Endodermal cell (in vitro differentiated cells): ENCODE measurements around the gene PTPRM. TPM values are rescaled to one million over a fixed set of nuclear protein-coding genes. Genes with fewer than 3 reads are reported as not detected.

Experiments used
- DNase-seq: peaks from one replicate; pipeline ENCODE4 v3.0.0-alpha.2; 2017
- H3K27ac ChIP-seq: 2 replicates; pipeline ENCODE4 v1.5.1; 2013; ENCODE audit warnings: mild to moderate bottlenecking, low read depth, low read length, moderate library complexity
- H3K27me3 ChIP-seq: 2 replicates; pipeline ENCODE4 v1.6.1; 2013; ENCODE audit warnings: mild to moderate bottlenecking, low read length, moderate library complexity; ENCODE audit not compliant: insufficient read depth, control insufficient read depth, poor library complexity, severe bottlenecking
- H3K36me3 ChIP-seq: 2 replicates; pipeline ENCODE4 v1.7.0; 2013; ENCODE audit warnings: mild to moderate bottlenecking, low read length, moderate library complexity; ENCODE audit not compliant: control insufficient read depth, insufficient read depth
- H3K4me1 ChIP-seq: one replicate; pipeline ENCODE4 v1.7.0; 2013; ENCODE audit warnings: low read length; ENCODE audit not compliant: control insufficient read depth, insufficient read depth
- H3K4me3 ChIP-seq: 2 replicates; pipeline ENCODE4 v1.5.1; 2013; ENCODE audit warnings: mild to moderate bottlenecking, low read length, moderate library complexity
- H3K9ac ChIP-seq: 2 replicates; pipeline ENCODE4 v1.6.1; 2013; ENCODE audit warnings: mild to moderate bottlenecking, low read length, moderate library complexity; ENCODE audit not compliant: poor library complexity, severe bottlenecking; ENCODE audit errors: extremely low read depth
- H3K9me3 ChIP-seq: 2 replicates; pipeline ENCODE4 v1.6.1; 2013; ENCODE audit warnings: mild to moderate bottlenecking, low read length, moderate library complexity; ENCODE audit not compliant: control insufficient read depth
- H3K27ac Mint-ChIP-seq: 2 replicates; pipeline ENCODE4 v1.8.0; 2020; ENCODE audit warnings: mixed read lengths
- H3K27me3 Mint-ChIP-seq: 2 replicates; pipeline ENCODE4 v1.8.0; 2021; ENCODE audit warnings: mild to moderate bottlenecking, mixed read lengths; ENCODE audit not compliant: insufficient read depth
- H3K36me3 Mint-ChIP-seq: 2 replicates; pipeline ENCODE4 v1.8.0; 2020; ENCODE audit warnings: low read depth, mixed read lengths
- H3K4me1 Mint-ChIP-seq: 2 replicates; pipeline ENCODE4 v1.8.0; 2020; ENCODE audit warnings: mixed read lengths
- H3K4me3 Mint-ChIP-seq: 2 replicates; pipeline ENCODE4 v1.8.0; 2020; ENCODE audit warnings: mild to moderate bottlenecking, moderate library complexity, mixed read lengths
- H3K9me3 Mint-ChIP-seq: 2 replicates; pipeline ENCODE4 v1.8.0; 2020; ENCODE audit warnings: mild to moderate bottlenecking, mixed read lengths
- CTCF ChIP-seq: fragments of 200-600 bp; sonication (generic); conservative IDR thresholded peaks from 2 replicates; pipeline ENCODE4 v1.5.0; 2021; ENCODE audit warnings: antibody characterized with exemption, mild to moderate bottlenecking
- WGBS, 2 experiments: methylation state at CpG; one replicate each; pipeline versions ENCODE4 v1.1.5 to v1.1.7; 2013; ENCODE audit warnings: missing lambda C conversion rate in 2 of 2, mixed read lengths in 1 of 2; ENCODE audit not compliant: insufficient coverage in 1 of 2, insufficient read length in 1 of 2; 5-methylcytosine and 5-hydroxymethylcytosine counted together
- total RNA-seq, 2 donors: library from RNA; stranded (reverse); fragmentation: NEBNext Ultra II Directional in 1 of 2; extraction: Animal tissue kit (Norgen Biotek cat#: 25700) in 1 of 2; gene quantifications; 2 replicates in 1 of 2; 3 replicates in 1 of 2; pipeline ENCODE4 v1.2.1, GENCODE V29; 2021

The PTPRM gene
- total RNA-seq, 2 donors from 2014 or later = 47.2 to 57.6 TPM

- TF ChIP-seq CTCF = no peak
- peaks cover 9% of the 10 kb centered on the region for H3K36me3 ChIP-seq
- H3K9me3 ChIP-seq = no peaks in the 10 kb centered on the region
- Mint-ChIP-seq H3K27me3 (no peaks in the 10 kb centered on the region), H3K4me1 (no peaks in the 10 kb centered on the region), H3K27ac (no peak overlapping the region), H3K36me3 (peaks cover 33% of the 10 kb centered on the region), H3K9me3 (peaks cover 4% of the 10 kb centered on the region), H3K4me3 (no peak overlapping the region)
- 72 to 94% methylated on average over 3 to 5 of the region's 5 CpGs for WGBS, 2 experiments
- no peak overlapping the region for H3K4me3 ChIP-seq
- H3K9ac ChIP-seq = no peak overlapping the region
- no peak for DNase-seq
- H3K27ac ChIP-seq = no peak overlapping the region
- H3K4me1 ChIP-seq = no peaks in the 10 kb centered on the region
- H3K27me3 ChIP-seq = no peaks in the 10 kb centered on the region
Measured at GRCh38 chr18:8350628-8351027, 783.5 kb downstream of the PTPRM start.

GRCh38 chr18:8351161-8351560, 784.0 kb downstream of the PTPRM start:
- no peak for TF ChIP-seq CTCF
- no peaks in the 10 kb centered on the region for H3K4me1 Mint-ChIP-seq
- H3K4me3 ChIP-seq = no peak overlapping the region
- no peaks in the 10 kb centered on the region for H3K9me3 ChIP-seq
- no peak overlapping the region for H3K27ac Mint-ChIP-seq
- H3K4me1 ChIP-seq = no peaks in the 10 kb centered on the region
- no peak overlapping the region for H3K27ac ChIP-seq
- 93 to 100% methylated on average over 3 of the region's 3 CpGs for WGBS, 2 experiments
- no peaks in the 10 kb centered on the region for H3K27me3 ChIP-seq
- H3K36me3 Mint-ChIP-seq = peaks cover 32% of the 10 kb centered on the region
- DNase-seq = no peak
- H3K4me3 Mint-ChIP-seq = no peak overlapping the region
- peaks cover 4% of the 10 kb centered on the region for H3K9me3 Mint-ChIP-seq
- H3K9ac ChIP-seq = no peak overlapping the region
- H3K27me3 Mint-ChIP-seq = no peaks in the 10 kb centered on the region
- H3K36me3 ChIP-seq = peaks cover 6% of the 10 kb centered on the region

DNA sequence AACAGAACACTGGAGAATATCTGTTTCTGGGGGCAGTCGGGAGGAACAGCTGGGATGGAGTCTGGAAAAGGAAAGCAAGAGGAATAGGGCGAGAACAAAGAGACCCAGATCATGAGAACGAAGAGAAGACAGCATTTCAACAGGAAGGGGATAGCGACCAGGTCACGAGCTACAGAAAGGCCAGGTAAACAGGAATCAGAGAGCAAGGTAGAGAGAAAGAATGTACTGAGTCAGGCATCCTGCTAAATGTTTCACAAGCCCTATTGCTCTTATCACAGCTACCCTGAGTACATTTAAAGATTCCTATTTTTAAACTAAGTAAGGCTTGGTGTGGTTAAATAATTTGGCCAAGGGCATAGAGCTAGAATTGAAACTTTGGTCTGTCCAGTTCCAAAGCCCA, 787.2 kb downstream of the PTPRM start:
- H3K9ac ChIP-seq = no peak overlapping the region
- no peak overlapping the region for H3K27ac ChIP-seq
- 77 to 78% methylated on average over 5 of the region's 5 CpGs for WGBS, 2 experiments
- H3K36me3 ChIP-seq = peaks cover 3% of the 10 kb centered on the region
- DNase-seq = no peak
- H3K27ac Mint-ChIP-seq = no peak overlapping the region
- H3K9me3 Mint-ChIP-seq = peaks cover 4% of the 10 kb centered on the region
- H3K4me3 Mint-ChIP-seq = no peak overlapping the region
- H3K36me3 Mint-ChIP-seq = peaks cover 10% of the 10 kb centered on the region
- no peaks in the 10 kb centered on the region for H3K27me3 ChIP-seq
- TF ChIP-seq CTCF = no peak
- H3K4me3 ChIP-seq = no peak overlapping the region
- H3K9me3 ChIP-seq = no peaks in the 10 kb centered on the region
- H3K27me3 Mint-ChIP-seq = peaks cover 2% of the 10 kb centered on the region
- peaks cover 14% of the 10 kb centered on the region for H3K4me1 Mint-ChIP-seq
- no peaks in the 10 kb centered on the region for H3K4me1 ChIP-seq
